ENCODE results near the gene NELL2. TPM values are rescaled to one million over a fixed set of nuclear protein-coding genes. Genes with fewer than 3 reads are reported as not detected.

Gene NELL2
- total RNA-seq, 1 experiment from 2014 or later: 0.80 TPM

DNA sequence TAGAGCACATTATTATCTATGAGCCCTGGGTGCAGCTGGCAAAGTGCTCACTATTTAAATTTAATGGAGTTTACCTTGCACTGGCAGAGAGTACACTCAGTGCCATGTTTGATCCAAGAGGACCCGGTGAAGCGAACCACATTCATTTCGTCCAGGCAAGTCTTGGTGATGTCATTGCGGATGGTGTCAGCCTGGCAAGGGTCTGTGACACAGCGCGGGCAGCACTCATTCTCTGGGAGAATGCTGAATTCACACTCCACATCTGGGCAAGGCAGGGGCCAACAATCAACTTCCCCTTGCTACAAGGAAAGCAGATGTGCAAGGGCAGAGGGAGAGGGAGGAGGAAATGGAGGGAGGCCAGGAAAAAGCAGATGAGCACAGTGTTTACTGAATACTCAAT lies 356.2 kb downstream of the NELL2 start:
- intact Hi-C loops (cut with micrococcal nuclease): loop anchor here (10.0 kb wide), 1 partner anchor 205 kb away; no protein-coding TSS in a partner anchor
- no peak for TF ChIP-seq EZH2phosphoT487 (IDR thresholded peaks at IDR 0.05; ENCODE audit: borderline replicate concordance, low read length)
- no peak for TF ChIP-seq EZH2 (IDR thresholded peaks at IDR 0.05; ENCODE audit: low read length, unreplicated experiment)
- TF ChIP-seq, protein P1, sequence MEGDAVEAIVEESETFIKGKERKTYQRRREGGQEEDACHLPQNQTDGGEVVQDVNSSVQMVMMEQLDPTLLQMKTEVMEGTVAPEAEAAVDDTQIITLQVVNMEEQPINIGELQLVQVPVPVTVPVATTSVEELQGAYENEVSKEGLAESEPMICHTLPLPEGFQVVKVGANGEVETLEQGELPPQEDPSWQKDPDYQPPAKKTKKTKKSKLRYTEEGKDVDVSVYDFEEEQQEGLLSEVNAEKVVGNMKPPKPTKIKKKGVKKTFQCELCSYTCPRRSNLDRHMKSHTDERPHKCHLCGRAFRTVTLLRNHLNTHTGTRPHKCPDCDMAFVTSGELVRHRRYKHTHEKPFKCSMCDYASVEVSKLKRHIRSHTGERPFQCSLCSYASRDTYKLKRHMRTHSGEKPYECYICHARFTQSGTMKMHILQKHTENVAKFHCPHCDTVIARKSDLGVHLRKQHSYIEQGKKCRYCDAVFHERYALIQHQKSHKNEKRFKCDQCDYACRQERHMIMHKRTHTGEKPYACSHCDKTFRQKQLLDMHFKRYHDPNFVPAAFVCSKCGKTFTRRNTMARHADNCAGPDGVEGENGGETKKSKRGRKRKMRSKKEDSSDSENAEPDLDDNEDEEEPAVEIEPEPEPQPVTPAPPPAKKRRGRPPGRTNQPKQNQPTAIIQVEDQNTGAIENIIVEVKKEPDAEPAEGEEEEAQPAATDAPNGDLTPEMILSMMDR (conservative IDR thresholded peaks at IDR 0.05; ENCODE audit: low read depth, low read length): no peak
- ATAC-seq: no peak

DNA sequence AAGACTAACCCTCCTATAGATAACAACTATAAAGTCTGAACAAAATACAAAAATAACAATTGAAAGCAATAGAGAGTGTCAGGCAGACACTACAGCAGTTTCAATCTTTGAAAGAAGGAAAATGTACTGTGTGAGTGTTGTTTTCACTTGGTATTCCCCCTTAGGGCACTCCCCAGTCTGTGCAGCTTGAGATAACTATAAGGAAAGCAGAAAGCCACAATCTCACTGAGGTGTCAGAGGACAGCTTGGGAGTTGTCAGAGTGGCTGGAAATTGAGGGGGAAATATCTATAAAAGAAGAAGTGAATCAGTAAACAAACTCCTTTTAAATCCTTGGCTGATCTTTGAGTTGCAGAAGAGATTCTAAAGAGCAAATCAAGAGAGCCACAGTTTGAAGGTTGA lies 364.8 kb downstream of the NELL2 start:
- Histone ChIP-seq H3K79me2 (ENCODE audit: low read length) (no peaks in the 10 kb centered on the region), H3K4me2 (ENCODE audit: low read length) (no peak overlapping the region), H3K4me3 (ENCODE audit: low read length) (no peak overlapping the region), H3K9me2 (replicated peaks; ENCODE audit: low read length) (no peaks in the 10 kb centered on the region), H3K9me3 (ENCODE audit: low read length) (no peaks in the 10 kb centered on the region), H4K20me1 (ENCODE audit: low read length) (no peaks in the 10 kb centered on the region), H3K27me3 (ENCODE audit: low read length) (0 out of 2 replicates have a peak, but pooled peaks cover 12% of the 10 kb centered on the region), H3F3A (ENCODE audit: low read length, unreplicated experiment) (no peaks in the 10 kb centered on the region), H2AFZ (ENCODE audit: low read length) (no peak overlapping the region), H3K9ac (ENCODE audit: low read length) (no peak overlapping the region), H3K4me1 (ENCODE audit: insufficient read depth, low read length) (no peaks in the 10 kb centered on the region), H3K27ac (ENCODE audit: low read length) (no peak overlapping the region), H3K36me3 (ENCODE audit: low read depth, low read length) (no peaks in the 10 kb centered on the region)
- no TSS peak for BruUV-seq (replicated peaks)
- ChIA-PET POLR2A (ENCODE audit: unreplicated experiment) (no interaction called here), CTCF (no interaction called here)
- intact Hi-C loops (cut with micrococcal nuclease): loop anchor here (10.0 kb wide), 1 partner anchor 196 kb away; no protein-coding TSS in a partner anchor
- ATAC-seq (no peak), DNase-seq (no peak)
- TF ChIP-seq EZH2phosphoT487 (IDR thresholded peaks at IDR 0.05; ENCODE audit: borderline replicate concordance, low read length) (no peak), EZH2 (IDR thresholded peaks at IDR 0.05; ENCODE audit: low read length, unreplicated experiment) (no peak)
- TF ChIP-seq, protein P1 (conservative IDR thresholded peaks at IDR 0.05; ENCODE audit: low read depth, low read length): no peak

More for the DNA sequence above, 356.2 kb downstream of the NELL2 start:
- no TSS peak for BruUV-seq (replicated peaks)
- Histone ChIP-seq H3K9me3 (ENCODE audit: low read length) (no peaks in the 10 kb centered on the region), H3K4me2 (ENCODE audit: low read length) (no peak overlapping the region), H3K27me3 (ENCODE audit: low read length) (peaks cover 36% of the 10 kb centered on the region; the same call in 1 of the 2 replicates), H4K20me1 (ENCODE audit: low read length) (no peaks in the 10 kb centered on the region), H3K4me3 (ENCODE audit: low read length) (no peak overlapping the region), H3K9me2 (replicated peaks; ENCODE audit: low read length) (no peaks in the 10 kb centered on the region), H3F3A (ENCODE audit: low read length, unreplicated experiment) (no peaks in the 10 kb centered on the region), H3K36me3 (ENCODE audit: low read depth, low read length) (no peaks in the 10 kb centered on the region), H2AFZ (ENCODE audit: low read length) (no peak overlapping the region), H3K27ac (ENCODE audit: low read length) (no peak overlapping the region), H3K79me2 (ENCODE audit: low read length) (no peaks in the 10 kb centered on the region), H3K4me1 (ENCODE audit: insufficient read depth, low read length) (no peaks in the 10 kb centered on the region), H3K9ac (ENCODE audit: low read length) (no peak overlapping the region)
- POLR2A ChIA-PET (ENCODE audit: unreplicated experiment): no interaction called here
- CTCF ChIA-PET: no interaction called here
- no peak for DNase-seq

GRCh38 chr12:44510510-44510909 lies 365.6 kb downstream of the NELL2 start:
- H4K20me1 ChIP-seq (ENCODE audit: low read length): no peaks in the 10 kb centered on the region
- no peak overlapping the region for H3K9ac ChIP-seq (ENCODE audit: low read length)
- H3K4me3 ChIP-seq (ENCODE audit: low read length): no peak overlapping the region
- H3F3A ChIP-seq (ENCODE audit: low read length, unreplicated experiment): no peaks in the 10 kb centered on the region
- intact Hi-C loops (cut with micrococcal nuclease): loop anchor here (1.0 to 10.0 kb wide), 2 partner anchors 196 to 495 kb away; no protein-coding TSS in a partner anchor
- ATAC-seq (no peak), DNase-seq (peak; percentile 14)
- no peak overlapping the region for H3K27ac ChIP-seq (ENCODE audit: low read length)
- TF ChIP-seq, protein P1 (conservative IDR thresholded peaks at IDR 0.05; ENCODE audit: low read depth, low read length): peak; percentile 36; the same call in 1 of the 2 replicates
- no peak for TF ChIP-seq EZH2phosphoT487 (IDR thresholded peaks at IDR 0.05; ENCODE audit: borderline replicate concordance, low read length)
- no peak for TF ChIP-seq EZH2 (IDR thresholded peaks at IDR 0.05; ENCODE audit: low read length, unreplicated experiment)
- no peak overlapping the region for H2AFZ ChIP-seq (ENCODE audit: low read length)
- BruUV-seq (replicated peaks): no TSS peak
- ChIA-PET POLR2A (ENCODE audit: unreplicated experiment) (no interaction called here), CTCF (no interaction called here)
- H3K27me3 ChIP-seq (ENCODE audit: low read length): 0 out of 2 replicates have a peak, but pooled peaks cover 12% of the 10 kb centered on the region
- H3K9me3 ChIP-seq (ENCODE audit: low read length): no peaks in the 10 kb centered on the region
- H3K36me3 ChIP-seq (ENCODE audit: low read depth, low read length): no peaks in the 10 kb centered on the region
- no peaks in the 10 kb centered on the region for H3K9me2 ChIP-seq (replicated peaks; ENCODE audit: low read length)
- H3K4me1 ChIP-seq (ENCODE audit: insufficient read depth, low read length): no peaks in the 10 kb centered on the region
- no peak overlapping the region for H3K4me2 ChIP-seq (ENCODE audit: low read length)
- H3K79me2 ChIP-seq (ENCODE audit: low read length): no peaks in the 10 kb centered on the region
